ENCODE results near the gene KIRREL3. TPM values are rescaled to one million over a fixed set of nuclear protein-coding genes. Genes with fewer than 3 reads are reported as not detected.

KIRREL3 gene
- total and polyA plus RNA-seq, 2 of the 8 experiments (the other 6 are each of a cell fraction or from before 2014, with no cell fraction given), result 0.29 to 0.32 TPM

GRCh38 chr11:126920833-126921232 is 79.7 kb downstream of the KIRREL3 start:
- no peak overlapping the region for H3K27ac ChIP-seq (ENCODE audit: low read depth, low read length)
- no peaks in the 10 kb centered on the region for H3K36me3 ChIP-seq (ENCODE audit: control insufficient read depth in 2 of 4, insufficient read depth in 4 of 4, low read length in 3 of 4)
- H3K23ac ChIP-seq (ENCODE audit: insufficient read length), result no peak overlapping the region
- no peak overlapping the region for H3K4me3 ChIP-seq (ENCODE audit: extremely low read depth in 1 of 4, insufficient read depth in 2 of 4, low read depth in 3 of 4, low read length in 4 of 4)
- H3K79me1 ChIP-seq (ENCODE audit: low read depth, low read length), result no peaks in the 10 kb centered on the region
- H2BK120ac ChIP-seq (replicated peaks; ENCODE audit: low read depth, low read length), result no peak overlapping the region
- no peak overlapping the region for H2BK15ac ChIP-seq (ENCODE audit: low read length)
- no peaks in the 10 kb centered on the region for H3K27me3 ChIP-seq (replicated peaks in 1 of 4; ENCODE audit: control insufficient read depth in 3 of 4, extremely low read depth in 1 of 4, insufficient read depth in 3 of 4, low read length in 3 of 4)
- no peak overlapping the region for H3K14ac ChIP-seq (ENCODE audit: insufficient read length)
- H4K20me1 ChIP-seq (replicated peaks in 1 of 2; ENCODE audit: control insufficient read depth in 1 of 2, insufficient read depth in 2 of 2, low read length in 2 of 2), result no peaks in the 10 kb centered on the region
- no peaks in the 10 kb centered on the region for H3K9me3 ChIP-seq (ENCODE audit: insufficient read depth in 2 of 2, low read depth in 1 of 2, low read length in 1 of 2)
- H3K79me2 ChIP-seq (ENCODE audit: control insufficient read depth in 1 of 2, insufficient read depth in 2 of 2, low read length in 2 of 2), result no peaks in the 10 kb centered on the region
- no peak overlapping the region for H2AFZ ChIP-seq (ENCODE audit: low read length)
- 77% methylated on average over 4 of the region's 4 CpGs; no CpG with 5 or more reads in 1 of the 2 experiments for WGBS, 2 experiments (ENCODE audit: extremely low coverage in 1 of 2, insufficient coverage in 1 of 2, insufficient read length in 1 of 2, insufficient replicate concordance in 2 of 2, low coverage in 1 of 2, low lambda C conversion rate in 2 of 2, missing lambda C conversion rate in 1 of 2)
- peaks cover 0 to 4% (median 0%) of the 10 kb centered on the region in 4 experiments; a peak in 1 of 7 replicates for H3K4me1 ChIP-seq (replicated peaks in 1 of 4; ENCODE audit: control insufficient read depth in 3 of 4, insufficient read depth in 4 of 4, low read length in 3 of 4)
- H2AK5ac ChIP-seq (ENCODE audit: low read depth, low read length), result no peak overlapping the region
- H3K9ac ChIP-seq (replicated peaks in 1 of 4; ENCODE audit: extremely low read depth in 1 of 4, low read depth in 3 of 4, low read length in 3 of 4), result no peak overlapping the region
- ChIA-PET POLR2A (ENCODE audit: partially characterized antibody) (no interaction called here), CTCF (ENCODE audit: partially characterized antibody) (interaction anchor here (0.7 to 1.0 kb wide), 2 partner anchors 46 to 233 kb away, joined by 3 read pairs; no protein-coding TSS in a partner anchor)
- H3K56ac ChIP-seq (replicated peaks; ENCODE audit: insufficient read length, low read depth, low read length), result no peak overlapping the region
- DNase-seq (ENCODE audit: low read depth in 1 of 2, low spot score in 2 of 2), result peak in 1 of 2 experiments; percentile 50
- H2BK12ac ChIP-seq (ENCODE audit: low read depth, low read length), result no peak overlapping the region
- FAIRE-seq, result no peak
- no peak overlapping the region for H3K4ac ChIP-seq (replicated peaks; ENCODE audit: insufficient read length, low read depth, low read length)
- H3K18ac ChIP-seq (ENCODE audit: extremely low read depth, low read length), result no peak overlapping the region
- H3K23me2 ChIP-seq (ENCODE audit: low read depth, low read length), result no peaks in the 10 kb centered on the region
- no peak overlapping the region for H4K5ac ChIP-seq (ENCODE audit: insufficient read length, low read depth, low read length)
- no peak overlapping the region for H4K91ac ChIP-seq (replicated peaks; ENCODE audit: insufficient read length, low read length)
- H2BK5ac ChIP-seq (ENCODE audit: low read depth, low read length), result no peak overlapping the region
- H4K8ac ChIP-seq (ENCODE audit: extremely low read depth, insufficient read depth, low read length), result no peak overlapping the region
- TF ChIP-seq RAD21 (IDR thresholded peaks at IDR 0.05 in 1 of 2, conservative IDR thresholded peaks at IDR 0.05 in 1 of 2; ENCODE audit: low read depth in 2 of 2, low read length in 2 of 2) (peak; percentile 35 to 55), CTCF (IDR thresholded peaks at IDR 0.05; ENCODE audit: control extremely low read depth in 1 of 3, insufficient read depth in 1 of 3, low read depth in 1 of 3, low read length in 3 of 3) (peak; percentile 40 to 59 (median 41); a peak in 3 of 4 replicates), RFX5 (IDR thresholded peaks at IDR 0.05; ENCODE audit: borderline replicate concordance, low read depth, low read length) (no peak), JUN (IDR thresholded peaks at IDR 0.05; ENCODE audit: low read depth, low read length) (no peak)
- no peak overlapping the region for H3K4me2 ChIP-seq (ENCODE audit: insufficient read depth in 1 of 2, low read depth in 2 of 2, low read length in 2 of 2)
- no peak overlapping the region for H2BK20ac ChIP-seq (ENCODE audit: low read length)

All from H1 (cell line).